KOPT-K1 (cell line): Measurements from ENCODE around the gene PIM3.

ENCODE experiments used
- H3K27ac ChIP-seq: fragments of 200-600 bp; sonication (generic); 2 replicates; pipeline ENCODE4 v1.5.1; 2016; ENCODE audit warnings: antibody characterized with exemption, mild to moderate bottlenecking, low read depth, low read length; ENCODE audit not compliant: poor library complexity, severe bottlenecking
- H3K36me3 ChIP-seq: fragments of 200-600 bp; sonication (generic); 2 replicates; pipeline ENCODE4 v1.5.1; 2017; ENCODE audit warnings: antibody characterized with exemption, mild to moderate bottlenecking, low read length, moderate library complexity; ENCODE audit not compliant: insufficient read depth
- H3K9me3 ChIP-seq: fragments of 200-600 bp; sonication (generic); 2 replicates; pipeline ENCODE4 v1.5.1; 2017; ENCODE audit warnings: antibody characterized with exemption, low read length, mild to moderate bottlenecking; ENCODE audit not compliant: insufficient read depth, poor library complexity, severe bottlenecking

PIM3 gene

DNA sequence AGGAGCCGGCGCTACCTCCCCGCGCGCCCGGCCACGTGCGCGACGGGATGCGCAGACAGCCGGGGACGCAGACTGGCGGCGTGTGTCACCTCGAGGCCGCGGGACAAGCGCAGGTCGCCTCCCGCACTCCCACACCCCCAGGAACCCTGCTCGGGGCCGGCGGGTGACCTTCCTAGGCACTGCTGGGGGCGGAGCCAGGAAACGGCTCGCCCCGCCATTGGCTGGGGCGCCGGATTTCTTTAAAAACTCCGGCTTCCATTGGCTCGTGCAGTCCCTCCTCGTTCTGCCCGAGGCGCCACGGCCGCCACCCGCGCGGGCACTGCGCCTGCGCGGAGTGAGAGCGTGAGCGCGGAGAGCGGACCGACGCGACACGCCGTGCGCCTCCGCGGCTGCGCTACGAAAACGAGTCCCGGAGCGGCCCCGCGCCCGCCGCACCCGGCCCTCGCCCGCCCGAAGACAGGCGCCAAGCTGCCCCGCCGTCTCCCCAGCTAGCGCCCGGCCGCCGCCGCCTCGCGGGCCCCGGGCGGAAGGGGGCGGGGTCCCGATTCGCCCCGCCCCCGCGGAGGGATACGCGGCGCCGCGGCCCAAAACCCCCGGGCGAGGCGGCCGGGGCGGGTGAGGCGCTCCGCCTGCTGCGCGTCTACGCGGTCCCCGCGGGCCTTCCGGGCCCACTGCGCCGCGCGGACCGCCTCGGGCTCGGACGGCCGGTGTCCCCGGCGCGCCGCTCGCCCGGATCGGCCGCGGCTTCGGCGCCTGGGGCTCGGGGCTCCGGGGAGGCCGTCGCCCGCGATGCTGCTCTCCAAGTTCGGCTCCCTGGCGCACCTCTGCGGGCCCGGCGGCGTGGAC, at the start of gene PIM3:
Gene PIM3 (plus strand): TSS at position 614 of the 846 bp plus-strand sequence. CDS start 176 bp downstream, at position 790.
- peak within 1 kb of the TSS; percentile 92 for H3K27ac ChIP-seq

DNA sequence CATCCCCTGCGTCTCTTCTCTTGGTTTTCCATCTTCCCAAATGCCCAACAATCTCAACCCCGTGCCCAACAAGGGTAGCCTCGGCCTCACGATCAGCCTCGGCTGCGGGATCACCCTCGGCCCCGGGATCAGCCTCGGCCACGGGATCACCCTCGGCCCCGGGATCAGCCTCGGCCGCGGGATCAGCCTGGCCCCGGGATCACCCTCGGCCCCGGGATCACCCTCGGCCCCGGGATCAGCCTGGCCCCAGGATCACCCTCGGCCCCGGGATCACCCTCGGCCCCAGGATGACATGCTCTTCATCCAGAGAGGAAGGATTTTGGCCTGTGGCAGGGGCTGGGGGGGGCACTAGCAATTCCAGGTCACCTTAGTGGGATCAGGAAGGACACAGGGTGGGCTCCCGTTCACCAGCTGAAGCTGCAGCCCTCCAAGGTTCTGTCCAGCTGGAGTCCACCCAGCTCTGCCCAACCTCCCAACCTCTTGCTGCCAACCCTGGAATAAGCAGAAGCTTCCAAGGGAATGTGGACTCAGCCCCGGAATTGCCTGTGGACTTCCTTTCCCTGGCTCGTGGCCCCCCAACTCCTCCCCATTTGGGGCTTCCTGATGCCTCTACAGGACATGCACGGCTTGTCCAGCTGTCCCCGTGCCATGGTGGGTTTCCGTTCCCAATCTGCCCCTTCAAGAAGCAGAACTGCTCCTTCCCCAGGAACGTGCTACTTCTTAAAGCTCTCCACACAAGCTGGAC, 48.5 kb upstream of the PIM3 start:
- Histone ChIP-seq H3K36me3 (peaks cover 73% of the 10 kb centered on the region), H3K27ac (no peak overlapping the region)

More for the DNA sequence above, at the start of gene PIM3:
- peaks cover 37% of the 10 kb centered on the region for H3K36me3 ChIP-seq
- no peaks in the 10 kb centered on the region for H3K9me3 ChIP-seq

GRCh38 chr22:49913026-49913425, 47.5 kb upstream of the PIM3 start:
- Histone ChIP-seq H3K27ac (no peak overlapping the region), H3K9me3 (no peaks in the 10 kb centered on the region), H3K36me3 (peaks cover 63% of the 10 kb centered on the region)

More for the DNA sequence above, 48.5 kb upstream of the PIM3 start:
- H3K9me3 ChIP-seq, result no peaks in the 10 kb centered on the region

- no peaks in the 10 kb centered on the region for H3K9me3 ChIP-seq
- no peak overlapping the region for H3K27ac ChIP-seq
- peaks cover 59% of the 10 kb centered on the region for H3K36me3 ChIP-seq
Measured at GRCh38 chr22:49913446-49913845, 47.1 kb upstream of the PIM3 start.

GRCh38 chr22:49914256-49914655, 46.3 kb upstream of the PIM3 start:
- Histone ChIP-seq H3K9me3 (no peaks in the 10 kb centered on the region), H3K36me3 (peaks cover 51% of the 10 kb centered on the region)

DNA sequence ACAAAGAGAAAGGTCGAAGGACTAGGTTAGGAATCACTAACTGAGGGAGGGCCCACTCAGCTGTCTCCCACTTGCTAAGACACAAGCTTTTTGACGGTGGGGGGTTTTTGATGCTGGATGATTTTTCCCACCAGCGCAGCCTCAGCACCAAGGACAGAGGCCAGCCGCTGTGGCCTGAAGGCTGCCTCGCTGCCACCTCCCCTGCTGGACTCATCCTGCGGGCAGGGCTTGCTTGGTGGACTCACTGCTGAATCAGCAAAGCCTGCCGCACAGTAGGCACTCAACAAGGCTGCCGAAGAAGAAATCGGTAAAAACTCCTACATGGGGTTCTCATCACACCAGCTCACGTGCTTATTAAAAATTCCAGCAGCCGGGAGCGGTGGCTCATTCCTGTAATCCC, 45.0 kb upstream of the PIM3 start:
- H3K9me3 ChIP-seq, result no peaks in the 10 kb centered on the region
- peaks cover 46% of the 10 kb centered on the region for H3K36me3 ChIP-seq
- H3K27ac ChIP-seq, result no peak overlapping the region

More at GRCh38 chr22:49914256-49914655, 46.3 kb upstream of the PIM3 start:
- no peak overlapping the region for H3K27ac ChIP-seq

DNA sequence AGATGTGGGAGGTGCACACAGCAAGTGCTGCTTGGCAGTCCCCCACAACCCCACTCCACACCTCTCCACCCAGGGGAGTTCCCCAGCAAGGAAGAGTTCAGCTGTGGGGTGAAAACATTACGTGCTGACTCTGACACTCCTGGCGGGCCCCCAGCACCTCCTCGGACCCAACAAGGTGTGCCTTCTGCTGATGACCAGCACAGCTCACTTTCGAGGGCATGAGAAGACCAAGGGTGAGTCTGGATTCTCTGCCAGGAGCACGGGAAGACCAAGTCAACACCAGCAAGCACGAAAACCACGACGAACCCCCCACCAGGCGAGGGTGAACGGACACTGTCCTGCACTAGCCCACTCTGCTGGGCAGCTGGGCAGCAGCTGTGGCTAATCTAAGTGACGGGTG, 43.7 kb upstream of the PIM3 start:
- H3K9me3 ChIP-seq, result no peaks in the 10 kb centered on the region
- H3K36me3 ChIP-seq, result peaks cover 39% of the 10 kb centered on the region
- no peak overlapping the region for H3K27ac ChIP-seq

DNA sequence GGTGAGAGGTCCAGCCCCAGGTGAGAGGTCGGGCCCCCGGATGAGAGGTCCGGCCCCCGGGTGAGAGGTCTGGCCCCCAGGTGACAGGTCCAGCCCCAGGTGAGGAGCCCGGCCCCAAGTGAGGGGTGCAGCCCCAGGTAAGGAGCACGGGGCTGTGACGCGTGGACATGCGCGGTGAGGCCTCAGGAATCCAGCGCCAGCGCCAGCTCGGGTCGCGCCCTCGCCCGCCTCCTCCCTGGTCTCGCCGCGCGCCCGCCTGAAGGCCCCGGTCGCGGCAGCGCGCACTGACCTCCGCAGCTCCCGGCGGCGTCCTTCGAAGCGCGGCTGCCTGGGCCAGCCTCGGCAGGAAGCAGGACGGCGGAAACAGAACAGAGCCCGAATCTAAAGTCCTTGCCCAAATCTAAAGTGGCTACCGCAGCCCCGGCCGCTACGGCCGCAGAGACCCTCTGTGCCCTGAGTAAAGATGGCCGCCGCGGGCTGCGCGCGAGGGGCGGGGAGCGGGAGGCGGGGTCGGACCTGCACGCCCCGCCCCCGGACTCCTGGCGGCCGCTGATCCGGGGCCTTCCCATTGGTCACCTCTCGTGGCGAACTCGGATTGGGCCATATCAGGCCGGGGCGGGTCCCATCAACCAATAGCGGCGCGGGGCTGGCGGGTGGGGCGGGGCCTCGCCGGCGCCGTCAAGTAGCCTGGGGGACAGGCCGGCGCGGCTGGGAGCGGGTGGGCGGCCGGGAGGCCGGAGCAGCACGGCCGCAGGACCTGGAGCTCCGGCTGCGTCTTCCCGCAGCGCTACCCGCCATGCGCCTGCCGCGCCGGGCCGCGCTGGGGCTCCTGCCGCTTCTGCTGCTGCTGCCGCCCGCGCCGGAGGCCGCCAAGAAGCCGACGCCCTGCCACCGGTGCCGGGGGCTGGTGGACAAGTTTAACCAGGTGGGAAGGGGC, 42.3 kb upstream of the PIM3 start, which contains the start of the genes ALG12 and CRELD2:
Gene ALG12 (minus strand): TSS at position 465 of the 937 bp plus-strand sequence. CDS start 4,673 bp downstream, outside the sequence.
Gene CRELD2 (plus strand): TSS at position 661 of the 937 bp plus-strand sequence. CDS start 136 bp downstream, at position 797.
- Histone ChIP-seq H3K36me3 (peaks cover 25% of the 10 kb centered on the region; the same call in 1 of the 2 replicates), H3K9me3 (no peaks in the 10 kb centered on the region), H3K27ac (peak within 1 kb of the TSS; percentile 88)

- H3K27ac ChIP-seq, result peak overlapping the region; percentile 88
- H3K36me3 ChIP-seq, result peaks cover 16% of the 10 kb centered on the region; the same call in 1 of the 2 replicates
Measured at GRCh38 chr22:49918911-49919881, 41.4 kb upstream of the PIM3 start.

GRCh38 chr22:49920859-49921258, 39.7 kb upstream of the PIM3 start:
- Histone ChIP-seq H3K36me3 (peaks cover 14% of the 10 kb centered on the region; the same call in 1 of the 2 replicates), H3K9me3 (no peaks in the 10 kb centered on the region), H3K27ac (no peak overlapping the region)

More at GRCh38 chr22:49918911-49919881, 41.4 kb upstream of the PIM3 start:
- no peaks in the 10 kb centered on the region for H3K9me3 ChIP-seq

- Histone ChIP-seq H3K36me3 (peaks cover 14% of the 10 kb centered on the region; the same call in 1 of the 2 replicates), H3K27ac (no peak overlapping the region), H3K9me3 (no peaks in the 10 kb centered on the region)
Measured at GRCh38 chr22:49921508-49922278, 38.9 kb upstream of the PIM3 start.

- Histone ChIP-seq H3K9me3 (no peaks in the 10 kb centered on the region), H3K27ac (no peak overlapping the region), H3K36me3 (peaks cover 14% of the 10 kb centered on the region; the same call in 1 of the 2 replicates)
Measured at GRCh38 chr22:49922484-49922883, 38.1 kb upstream of the PIM3 start.

- H3K9me3 ChIP-seq, result no peaks in the 10 kb centered on the region
- H3K36me3 ChIP-seq, result peaks cover 14% of the 10 kb centered on the region; the same call in 1 of the 2 replicates
- H3K27ac ChIP-seq, result peak overlapping the region; percentile 78
Measured at GRCh38 chr22:49922926-49923325, 37.6 kb upstream of the PIM3 start.
